ENCODE measurements around the gene PCA3.

The PCA3 gene

GRCh38 chr9:76828447-76828846, 64.2 kb downstream of the PCA3 start:
- Histone ChIP-seq H3K4me3 (ENCODE audit: insufficient read depth, low read length, poor library complexity, severe bottlenecking) (no peak overlapping the region), H3K79me2 (ENCODE audit: insufficient read depth, low read length) (no peaks in the 10 kb centered on the region), H2AFZ (ENCODE audit: low read depth, low read length, severe bottlenecking) (no peak overlapping the region), H3K9me2 (replicated peaks; ENCODE audit: insufficient read depth, low read length) (no peaks in the 10 kb centered on the region), H4K20me1 (ENCODE audit: low read depth, low read length) (no peaks in the 10 kb centered on the region), H3F3A (ENCODE audit: insufficient read depth) (no peaks in the 10 kb centered on the region), H3K4me2 (ENCODE audit: low read depth, low read length, poor library complexity, severe bottlenecking) (no peak overlapping the region), H3K27me3 (ENCODE audit: low read length) (no peaks in the 10 kb centered on the region), H3K36me3 (ENCODE audit: low read length) (no peaks in the 10 kb centered on the region), H3K9ac (ENCODE audit: low read length) (no peak overlapping the region), H3K9me3 (ENCODE audit: insufficient read depth, low read length) (no peaks in the 10 kb centered on the region), H3K27ac (ENCODE audit: low read depth, low read length) (no peak overlapping the region)
- no peak for TF ChIP-seq CTCF (IDR thresholded peaks at IDR 0.05; ENCODE audit: insufficient read depth, low read length, poor library complexity, severe bottlenecking)
- TF ChIP-seq EZH2phosphoT487 (conservative IDR thresholded peaks at IDR 0.05; ENCODE audit: low read length) = no peak

- no peak overlapping the region for H2AFZ ChIP-seq (ENCODE audit: low read depth, low read length, severe bottlenecking)
- H3K79me2 ChIP-seq (ENCODE audit: insufficient read depth, low read length) = no peaks in the 10 kb centered on the region
- H4K20me1 ChIP-seq (ENCODE audit: low read depth, low read length) = no peaks in the 10 kb centered on the region
- no peak overlapping the region for H3K27ac ChIP-seq (ENCODE audit: low read depth, low read length)
- no peaks in the 10 kb centered on the region for H3K27me3 ChIP-seq (ENCODE audit: low read length)
- no peak overlapping the region for H3K4me3 ChIP-seq (ENCODE audit: insufficient read depth, low read length, poor library complexity, severe bottlenecking)
- TF ChIP-seq CTCF (IDR thresholded peaks at IDR 0.05; ENCODE audit: insufficient read depth, low read length, poor library complexity, severe bottlenecking) = no peak
- no peak for TF ChIP-seq EZH2phosphoT487 (conservative IDR thresholded peaks at IDR 0.05; ENCODE audit: low read length)
- no peak overlapping the region for H3K9ac ChIP-seq (ENCODE audit: low read length)
- no peak overlapping the region for H3K4me2 ChIP-seq (ENCODE audit: low read depth, low read length, poor library complexity, severe bottlenecking)
- no peaks in the 10 kb centered on the region for H3K9me2 ChIP-seq (replicated peaks; ENCODE audit: insufficient read depth, low read length)
- no peaks in the 10 kb centered on the region for H3F3A ChIP-seq (ENCODE audit: insufficient read depth)
- no peaks in the 10 kb centered on the region for H3K36me3 ChIP-seq (ENCODE audit: low read length)
- H3K9me3 ChIP-seq (ENCODE audit: insufficient read depth, low read length) = no peaks in the 10 kb centered on the region
Observed at GRCh38 chr9:76835571-76836283, 71.5 kb downstream of the PCA3 start.

Data from SU-DHL-6 (cell line).